Fibroblast of lung (primary cell): ENCODE measurements around the gene LLCFC1.

Source experiments
- CTCF ChIP-seq, 2 donors: IDR thresholded peaks in 1 of 2; conservative IDR thresholded peaks in 1 of 2; 1 replicate in 1 of 2; 2 replicates in 1 of 2; pipeline ENCODE4 v1.5.1; 2011 to 2012; ENCODE audit warnings: low read length in 2 of 2, control low read depth in 1 of 2, inconsistent platforms in 1 of 2, low read depth in 1 of 2, mild to moderate bottlenecking in 1 of 2
- EZH2 ChIP-seq: IDR thresholded peaks from 2 replicates; pipeline ENCODE4 v1.5.1; 2012; ENCODE audit warnings: low read length, control low read depth, mild to moderate bottlenecking; ENCODE audit errors: missing control alignments

DNA sequence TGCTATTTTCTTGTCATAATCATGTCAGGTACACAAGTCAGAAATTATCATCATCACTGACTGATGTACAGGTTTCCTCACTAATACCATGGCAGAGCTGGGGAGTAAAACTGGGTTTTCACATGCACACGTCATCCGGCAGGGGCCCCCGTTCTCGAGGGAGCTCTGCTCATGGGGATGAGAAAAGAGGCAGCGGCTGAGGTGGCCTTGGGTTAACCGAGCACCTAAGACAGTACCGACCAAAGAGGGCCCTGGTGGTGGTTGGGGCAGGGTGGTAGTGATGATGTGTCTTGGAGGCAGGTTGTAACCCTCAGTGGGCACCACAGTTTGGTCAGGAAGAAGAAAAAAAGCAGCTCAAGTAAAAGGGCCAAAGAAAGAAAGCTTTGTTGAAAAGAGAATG, 41.6 kb upstream of the LLCFC1 start:
- no peak for TF ChIP-seq CTCF (conservative IDR thresholded peaks at IDR 0.05 in 1 of 2, IDR thresholded peaks at IDR 0.05 in 1 of 2; ENCODE audit: low read depth in 1 of 2, low read length in 2 of 2)
- no peak for TF ChIP-seq EZH2
